ENCODE results near the gene GTSE1. TPM values are rescaled to one million over a fixed set of nuclear protein-coding genes. Genes with fewer than 3 reads are reported as not detected.
A peak's percentile ranks its signal among the peaks of the same experiment; 100 is the strongest.
"Not testable (repeated sequence)": the region's sequence is repeated elsewhere in the genome, so short reads cannot be mapped to it uniquely, and the experiment has no call there.

GTSE1 gene
- total RNA-seq (6.6 TPM), polyA plus RNA-seq (0.33 TPM)

DNA sequence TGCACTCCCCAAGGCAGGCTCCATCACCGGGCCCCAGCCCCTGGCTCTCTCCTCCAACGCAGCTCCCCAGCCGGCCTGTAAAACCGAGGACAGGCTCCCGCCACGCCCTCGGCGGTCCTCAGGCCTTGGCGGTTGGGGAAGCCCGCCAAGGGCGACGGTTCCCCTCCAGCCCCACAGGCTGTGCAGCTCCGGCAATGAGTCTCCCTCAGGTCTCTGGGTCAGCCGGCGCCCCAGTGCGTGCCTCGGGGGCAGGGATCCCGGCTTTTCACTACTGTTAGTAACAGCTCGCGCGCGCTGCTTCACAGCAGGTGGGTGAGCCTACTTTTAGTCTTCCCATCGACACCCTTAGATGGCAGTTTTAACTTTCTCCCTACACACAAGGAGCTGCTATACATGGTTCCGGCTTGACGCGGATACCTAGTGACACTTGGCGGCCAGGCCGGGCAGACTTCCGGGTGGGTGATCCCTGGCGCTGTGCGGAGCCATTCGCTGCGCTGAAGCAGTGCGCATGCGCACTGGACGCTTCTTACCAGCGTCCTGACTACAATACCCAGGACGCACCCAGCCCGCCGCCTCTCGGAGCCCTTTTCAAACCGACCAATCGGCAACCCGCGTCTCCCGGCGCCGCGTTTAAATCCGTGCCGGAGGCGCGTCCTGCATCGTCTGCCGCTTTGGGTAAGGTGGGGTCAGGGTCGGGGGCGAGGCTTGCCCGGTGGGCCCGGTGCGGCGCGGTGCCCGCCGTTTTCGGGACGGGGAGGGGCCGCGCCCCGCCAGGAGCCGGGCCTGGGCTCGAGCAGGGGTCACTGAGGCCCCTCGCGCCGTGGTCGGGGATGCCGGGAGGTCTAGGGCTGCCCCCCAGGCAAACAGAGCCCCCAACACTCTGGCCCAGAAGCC lies at the start of gene GTSE1:
GTSE1 (plus strand) TSS at position 614 of the 894 bp plus-strand sequence. CDS start 531 bp downstream, outside the sequence.
- Histone ChIP-seq H3K36me3 (ENCODE audit: insufficient read depth) (no peaks in the 10 kb centered on the region), H3K4me3 (ENCODE audit: low read depth, low read length) (peak within 1 kb of the TSS; percentile 38), H3K27ac (ENCODE audit: low read depth) (peak within 1 kb of the TSS; percentile 87), H3K4me1 (ENCODE audit: insufficient read depth) (no peaks in the 10 kb centered on the region)
- peak; percentile 89 for DNase-seq (ENCODE audit: extremely low spot score)
- under 1% methylated on average over 76 of the region's 76 CpGs for WGBS

DNA sequence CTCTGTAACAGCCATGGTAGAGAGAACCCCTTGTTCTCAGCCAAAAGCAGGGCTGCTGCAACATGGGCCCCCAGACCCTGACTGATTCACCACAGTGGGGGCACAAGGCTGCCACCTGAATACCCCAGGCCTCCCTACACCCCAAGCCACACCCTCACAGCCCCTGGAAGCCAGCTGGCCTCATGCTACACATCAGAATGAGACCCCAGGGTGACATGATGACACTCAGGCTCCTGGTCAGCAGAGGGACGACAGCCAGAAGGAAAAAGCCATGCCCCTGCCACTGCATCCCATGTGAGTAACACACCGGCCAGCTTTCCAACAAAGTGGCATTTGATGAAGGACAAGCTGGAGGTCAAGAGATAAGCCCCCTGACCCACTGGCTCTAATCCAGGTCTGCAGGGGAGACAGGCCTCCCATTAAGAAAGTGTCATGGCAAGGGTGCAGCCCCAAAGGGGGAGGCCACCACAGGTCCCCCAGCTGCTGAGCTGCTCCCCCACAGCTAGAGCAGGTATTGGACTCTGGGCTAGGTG lies 49.2 kb upstream of the GTSE1 start:
- DNase-seq (ENCODE audit: extremely low spot score) = no peak
- no peaks in the 10 kb centered on the region for H3K4me1 ChIP-seq (ENCODE audit: insufficient read depth)

GRCh38 chr22:46250035-46250782 lies 46.5 kb upstream of the GTSE1 start, which contains the start of gene CDPF1:
Gene CDPF1, minus strand, starts transcription at chr22:46250293. Its CDS starts 2,009 bp downstream, at chr22:46248284.
- DNase-seq (ENCODE audit: extremely low spot score) = peak; percentile 14
- Histone ChIP-seq H3K4me1 (ENCODE audit: insufficient read depth) (no peaks in the 10 kb centered on the region), H3K36me3 (ENCODE audit: insufficient read depth) (no peaks in the 10 kb centered on the region), H3K4me3 (ENCODE audit: low read depth, low read length) (peak within 1 kb of the TSS; percentile 74), H3K27ac (ENCODE audit: low read depth) (peak within 1 kb of the TSS; percentile 89)
- under 1% methylated on average over 89 of the region's 89 CpGs for WGBS

More for the DNA sequence above, 49.2 kb upstream of the GTSE1 start:
- WGBS = 90% methylated on average over 2 of the region's 2 CpGs
- no peak overlapping the region for H3K27ac ChIP-seq (ENCODE audit: low read depth)
- H3K36me3 ChIP-seq (ENCODE audit: insufficient read depth) = peaks cover 3% of the 10 kb centered on the region
- H3K4me3 ChIP-seq (ENCODE audit: low read depth, low read length) = no peak overlapping the region

GRCh38 chr22:46250783-46251125 lies 45.9 kb upstream of the GTSE1 start:
- no peaks in the 10 kb centered on the region for H3K36me3 ChIP-seq (ENCODE audit: insufficient read depth)
- H3K4me3 ChIP-seq (ENCODE audit: low read depth, low read length) = peak overlapping the region; percentile 74
- DNase-seq (ENCODE audit: extremely low spot score) = no peak
- H3K27ac ChIP-seq (ENCODE audit: low read depth) = peak overlapping the region; percentile 46
- no peaks in the 10 kb centered on the region for H3K4me1 ChIP-seq (ENCODE audit: insufficient read depth)
- 4% methylated on average over 25 of the region's 25 CpGs for WGBS

DNA sequence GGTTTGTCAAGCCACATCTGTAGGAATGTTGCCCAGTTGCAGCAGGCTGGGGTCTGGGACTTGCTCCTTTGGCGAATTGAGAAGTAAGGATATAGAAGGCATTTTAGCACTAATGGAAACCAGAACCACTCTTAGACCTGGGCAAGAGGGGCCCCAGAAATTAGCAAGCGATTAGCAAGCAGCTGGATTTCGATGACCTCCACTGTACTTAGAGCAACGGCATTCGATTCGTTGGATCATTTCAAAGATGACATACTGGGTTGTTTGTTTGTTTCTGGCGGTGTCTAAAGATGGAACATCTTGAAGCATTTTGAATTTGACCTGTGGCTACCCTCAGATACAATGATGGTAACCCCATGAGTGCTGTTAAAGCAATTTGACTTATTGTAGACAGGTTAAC lies 45.4 kb upstream of the GTSE1 start:
- H3K36me3 ChIP-seq (ENCODE audit: insufficient read depth) = no peaks in the 10 kb centered on the region
- H3K27ac ChIP-seq (ENCODE audit: low read depth) = no peak overlapping the region
- WGBS = 62% methylated on average over 7 of the region's 7 CpGs
- DNase-seq (ENCODE audit: extremely low spot score) = no peak
- no peak overlapping the region for H3K4me3 ChIP-seq (ENCODE audit: low read depth, low read length)
- no peaks in the 10 kb centered on the region for H3K4me1 ChIP-seq (ENCODE audit: insufficient read depth)

GRCh38 chr22:46251816-46252380 lies 44.8 kb upstream of the GTSE1 start:
- no peak for DNase-seq (ENCODE audit: extremely low spot score)
- no peaks in the 10 kb centered on the region for H3K4me1 ChIP-seq (ENCODE audit: insufficient read depth)
- H3K27ac ChIP-seq (ENCODE audit: low read depth) = no peak overlapping the region

DNA sequence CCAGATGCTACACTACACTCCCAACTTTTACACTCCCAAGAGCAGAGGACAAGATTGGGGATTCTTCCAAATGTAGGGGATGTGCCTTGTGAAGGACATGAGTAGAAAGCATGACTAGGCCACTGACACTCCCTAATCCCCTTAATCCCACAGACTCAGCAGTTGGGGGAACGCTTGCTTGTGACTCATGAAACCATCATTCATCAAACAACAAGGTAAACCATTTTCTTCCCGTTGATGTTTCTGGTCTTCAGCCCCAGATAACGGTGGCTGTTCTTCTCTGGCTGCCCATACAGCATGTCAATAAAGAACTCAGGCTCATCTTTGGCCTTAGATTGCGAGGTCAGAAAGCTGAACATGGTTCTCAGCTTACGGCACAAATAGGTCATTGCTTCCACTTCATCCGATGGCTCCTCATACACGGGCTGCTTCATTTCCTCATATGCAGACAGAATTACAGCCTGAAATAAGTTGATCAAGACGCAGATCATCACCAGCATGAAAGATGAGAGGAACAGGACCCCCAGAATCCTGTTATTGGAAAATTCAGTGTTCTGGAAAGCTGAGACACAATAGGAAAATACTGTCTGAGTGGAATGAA lies 40.2 kb upstream of the GTSE1 start:
- DNase-seq (ENCODE audit: extremely low spot score) = no peak
- no peak overlapping the region for H3K27ac ChIP-seq (ENCODE audit: low read depth)
- H3K4me3 ChIP-seq (ENCODE audit: low read depth, low read length) = no peak overlapping the region
- no peaks in the 10 kb centered on the region for H3K36me3 ChIP-seq (ENCODE audit: insufficient read depth)
- no peaks in the 10 kb centered on the region for H3K4me1 ChIP-seq (ENCODE audit: insufficient read depth)
- WGBS = 56% methylated on average over 8 of the region's 8 CpGs

More at GRCh38 chr22:46251816-46252380, 44.8 kb upstream of the GTSE1 start:
- no peaks in the 10 kb centered on the region for H3K36me3 ChIP-seq (ENCODE audit: insufficient read depth)
- no peak overlapping the region for H3K4me3 ChIP-seq (ENCODE audit: low read depth, low read length)
- 87% methylated on average over 9 of the region's 9 CpGs for WGBS

- WGBS = 74% methylated on average over 12 of the region's 12 CpGs
- Histone ChIP-seq H3K27ac (ENCODE audit: low read depth) (no peak overlapping the region), H3K4me3 (ENCODE audit: low read depth, low read length) (no peak overlapping the region), H3K4me1 (ENCODE audit: insufficient read depth) (no peaks in the 10 kb centered on the region), H3K36me3 (ENCODE audit: insufficient read depth) (no peaks in the 10 kb centered on the region)
- DNase-seq (ENCODE audit: extremely low spot score) = no peak
These were observed 37.3 kb upstream of the GTSE1 start for GRCh38 chr22:46259374-46259773.

DNA sequence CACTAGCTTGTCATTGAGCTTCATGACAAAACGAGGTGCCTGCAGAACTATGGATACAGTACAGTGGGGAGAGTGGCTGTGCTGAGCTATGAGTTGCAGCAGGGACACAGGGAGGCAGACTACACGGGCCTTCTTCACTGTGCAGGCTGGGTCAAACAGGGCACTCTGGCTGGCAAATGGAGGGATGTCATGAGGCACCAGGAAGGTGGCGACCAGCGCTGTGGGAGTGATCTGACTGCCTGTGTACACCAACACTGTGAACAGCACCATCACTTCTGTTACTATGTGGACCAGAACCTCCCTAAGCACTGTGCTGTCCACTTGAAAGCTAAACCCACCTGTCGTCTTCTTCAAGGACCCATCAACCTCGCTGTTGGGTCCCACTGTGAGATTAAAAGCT lies 36.6 kb upstream of the GTSE1 start:
- 78% methylated on average over 6 of the region's 6 CpGs for WGBS
- no peak for DNase-seq (ENCODE audit: extremely low spot score)
- H3K27ac ChIP-seq (ENCODE audit: low read depth) = no peak overlapping the region
- no peaks in the 10 kb centered on the region for H3K4me1 ChIP-seq (ENCODE audit: insufficient read depth)
- H3K4me3 ChIP-seq (ENCODE audit: low read depth, low read length) = no peak overlapping the region
- no peaks in the 10 kb centered on the region for H3K36me3 ChIP-seq (ENCODE audit: insufficient read depth)

DNA sequence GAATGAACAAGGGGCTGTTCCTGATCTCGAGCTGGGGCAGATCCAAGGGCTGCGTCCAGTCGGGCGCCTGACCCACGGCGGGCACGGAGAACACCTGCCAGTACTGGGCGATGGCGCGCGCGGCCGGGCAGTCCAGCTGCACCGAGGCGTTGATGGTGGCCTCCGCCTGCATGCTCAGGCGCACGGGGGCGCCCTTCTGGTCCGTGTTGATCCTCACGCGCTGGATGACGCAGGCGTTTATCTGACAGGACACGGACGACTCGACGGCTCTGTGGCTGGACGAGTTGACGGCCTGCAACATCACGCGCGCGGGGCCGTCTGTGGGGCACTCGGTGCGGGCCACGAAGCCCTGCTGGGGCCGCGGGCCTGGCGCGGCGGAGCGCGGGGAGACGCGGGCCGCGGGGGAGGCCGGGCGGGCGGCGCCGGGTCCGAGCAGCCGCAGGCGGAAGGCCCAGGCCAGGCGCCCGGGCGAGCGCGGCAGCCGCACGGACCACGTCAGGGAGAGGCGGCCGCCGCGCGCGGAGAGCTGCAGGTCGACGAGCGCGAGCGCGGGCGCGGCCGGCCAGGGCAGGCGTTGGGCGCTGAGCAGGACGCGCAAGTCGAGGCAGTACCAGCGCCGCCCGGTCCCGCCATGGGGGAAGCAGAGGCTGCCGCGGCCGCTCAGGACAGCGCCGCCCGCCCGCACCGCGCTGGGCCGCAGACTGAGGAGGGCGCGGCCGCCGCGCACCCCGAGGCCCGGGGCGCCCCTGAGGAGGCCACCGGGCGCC lies 34.0 kb upstream of the GTSE1 start:
- WGBS = 6% methylated on average over 109 of the region's 109 CpGs
- Histone ChIP-seq H3K27ac (ENCODE audit: low read depth) (no peak overlapping the region), H3K36me3 (ENCODE audit: insufficient read depth) (no peaks in the 10 kb centered on the region), H3K4me1 (ENCODE audit: insufficient read depth) (no peaks in the 10 kb centered on the region), H3K4me3 (ENCODE audit: low read depth, low read length) (peak overlapping the region; percentile 49)
- no peak for DNase-seq (ENCODE audit: extremely low spot score)

DNA sequence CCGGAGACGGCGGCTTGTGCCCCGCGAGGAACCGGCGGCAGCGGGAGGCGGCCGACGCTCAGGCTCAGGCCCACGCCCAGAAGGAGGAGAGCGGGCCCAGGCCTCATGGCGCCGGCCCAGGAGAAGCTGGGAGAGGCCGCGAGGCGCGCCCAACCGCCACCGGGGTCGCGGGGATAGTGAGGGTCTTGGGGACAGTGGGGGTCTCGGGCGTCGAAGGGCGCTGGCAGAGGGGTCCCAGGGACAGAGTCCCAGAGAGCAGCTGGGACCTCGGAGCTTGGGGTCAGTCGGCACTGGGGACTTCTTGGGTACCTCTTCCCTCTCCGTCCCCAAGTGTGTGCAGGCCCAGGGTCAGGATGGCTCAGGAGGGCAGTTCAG lies 33.5 kb upstream of the GTSE1 start, which contains the start of gene PKDREJ:
PKDREJ (minus strand) TSS at position 128 of the 375 bp plus-strand sequence; CDS start at position 107, 21 bp downstream.
- no peak within 1 kb of the TSS for H3K27ac ChIP-seq (ENCODE audit: low read depth)
- 37% methylated on average over 30 of the region's 30 CpGs for WGBS
- H3K4me1 ChIP-seq (ENCODE audit: insufficient read depth) = no peaks in the 10 kb centered on the region
- DNase-seq (ENCODE audit: extremely low spot score) = no peak
- H3K36me3 ChIP-seq (ENCODE audit: insufficient read depth) = no peaks in the 10 kb centered on the region
- H3K4me3 ChIP-seq (ENCODE audit: low read depth, low read length) = peak within 1 kb of the TSS; percentile 49

- H3K27ac ChIP-seq (ENCODE audit: low read depth); H3K4me1 ChIP-seq (ENCODE audit: insufficient read depth); DNase-seq (ENCODE audit: extremely low spot score); H3K4me3 ChIP-seq (ENCODE audit: low read depth, low read length); H3K36me3 ChIP-seq (ENCODE audit: insufficient read depth): not testable (repeated sequence)
- WGBS = 96% methylated on average over 6 of the region's 6 CpGs
These were observed 32.1 kb upstream of the GTSE1 start for GRCh38 chr22:46264520-46264919.
